DOHH2 (cell line): ENCODE data around the gene CYP27B1.

Experiments used
- H3F3A ChIP-seq: fragments of 200-600 bp; sonication (generic), shearing (Covaris generic); 2 replicates; pipeline ENCODE4 v1.6.0; 2016; ENCODE audit warnings: antibody characterized with exemption, mild to moderate bottlenecking; ENCODE audit not compliant: control insufficient read depth, insufficient read depth
- H3K27ac ChIP-seq: fragments of 200-600 bp; sonication (generic); 2 replicates; pipeline ENCODE4 v1.5.1; 2014; ENCODE audit warnings: low read depth, mild to moderate bottlenecking, low read length, moderate library complexity
- H3K27me3 ChIP-seq: fragments of 200-600 bp; sonication (generic); 2 replicates; pipeline ENCODE4 v1.6.1; 2014; ENCODE audit warnings: mild to moderate bottlenecking, low read length, mixed read lengths; ENCODE audit not compliant: control insufficient read depth
- H3K36me3 ChIP-seq: fragments of 200-600 bp; sonication (generic); 2 replicates; pipeline ENCODE4 v1.6.1; 2014; ENCODE audit warnings: mild to moderate bottlenecking, low read length, moderate library complexity, mixed read lengths; ENCODE audit not compliant: control insufficient read depth
- H3K4me1 ChIP-seq: fragments of 200-600 bp; sonication (generic); 2 replicates; pipeline ENCODE4 v1.6.1; 2014; ENCODE audit warnings: mild to moderate bottlenecking, low read length, mixed read lengths; ENCODE audit not compliant: control insufficient read depth
- H3K4me2 ChIP-seq: fragments of 200-600 bp; sonication (generic); 2 replicates; pipeline ENCODE4 v1.6.0; 2014; ENCODE audit warnings: mild to moderate bottlenecking, low read length, moderate library complexity
- H3K4me3 ChIP-seq: fragments of 200-600 bp; sonication (generic); 2 replicates; pipeline ENCODE4 v1.5.1; 2014; ENCODE audit warnings: mild to moderate bottlenecking, low read length, mixed read lengths
- H3K79me2 ChIP-seq: fragments of 200-600 bp; sonication (generic); 2 replicates; pipeline ENCODE4 v1.6.1; 2014; ENCODE audit warnings: mild to moderate bottlenecking, low read length, mixed read lengths; ENCODE audit not compliant: control insufficient read depth
- H3K9me2 ChIP-seq: fragments of 200-600 bp; sonication (generic); replicated peaks from 2 replicates; pipeline ENCODE4 v1.6.1; 2014; ENCODE audit warnings: mild to moderate bottlenecking, low read length, mixed read lengths; ENCODE audit not compliant: control insufficient read depth
- H3K9me3 ChIP-seq: fragments of 200-600 bp; sonication (generic); 2 replicates; pipeline ENCODE4 v1.6.1; 2014; ENCODE audit warnings: antibody characterized with exemption, low read length, mixed read lengths; ENCODE audit not compliant: control insufficient read depth, insufficient read depth
- H4K20me1 ChIP-seq: fragments of 200-600 bp; sonication (generic); 2 replicates; pipeline ENCODE4 v1.6.0; 2014; ENCODE audit warnings: low read depth, mild to moderate bottlenecking, antibody characterized with exemption, low read length, moderate library complexity; ENCODE audit not compliant: control insufficient read depth, insufficient read depth
- CTCF ChIP-seq: fragments of 200-600 bp; sonication (generic); IDR thresholded peaks from one replicate; pipeline ENCODE4 v1.5.1; 2014; ENCODE audit warnings: antibody characterized with exemption, mild to moderate bottlenecking, low read depth, low read length; ENCODE audit not compliant: poor library complexity, severe bottlenecking
- EZH2phosphoT487 ChIP-seq: fragments of 200-600 bp; sonication (generic); IDR thresholded peaks from 2 replicates; pipeline ENCODE4 v1.6.1; 2017; ENCODE audit warnings: borderline replicate concordance, mild to moderate bottlenecking, antibody characterized with exemption, low read length, moderate library complexity, mixed read lengths

Gene CYP27B1

GRCh38 chr12:57730336-57731067, 36.4 kb downstream of the CYP27B1 start:
- Histone ChIP-seq H4K20me1 (no peaks in the 10 kb centered on the region), H3K4me1 (peaks cover 7% of the 10 kb centered on the region), H3K27ac (no peak overlapping the region), H3K27me3 (no peaks in the 10 kb centered on the region), H3K9me2 (no peaks in the 10 kb centered on the region), H3F3A (no peaks in the 10 kb centered on the region), H3K9me3 (no peaks in the 10 kb centered on the region), H3K4me3 (no peak overlapping the region), H3K36me3 (peaks cover 56% of the 10 kb centered on the region), H3K79me2 (no peaks in the 10 kb centered on the region), H3K4me2 (no peak overlapping the region)
- no peak for TF ChIP-seq CTCF
- TF ChIP-seq EZH2phosphoT487, result no peak

GRCh38 chr12:57729321-57729844, 37.5 kb downstream of the CYP27B1 start:
- H3K9me2 ChIP-seq, result no peaks in the 10 kb centered on the region
- no peaks in the 10 kb centered on the region for H3K79me2 ChIP-seq
- H3K4me3 ChIP-seq, result no peak overlapping the region
- no peaks in the 10 kb centered on the region for H4K20me1 ChIP-seq
- no peaks in the 10 kb centered on the region for H3K27me3 ChIP-seq
- H3K27ac ChIP-seq, result no peak overlapping the region
- 0 out of 2 replicates have a peak, but pooled peaks cover 3% of the 10 kb centered on the region for H3F3A ChIP-seq
- no peak for TF ChIP-seq EZH2phosphoT487
- TF ChIP-seq CTCF, result no peak
- no peaks in the 10 kb centered on the region for H3K9me3 ChIP-seq
- H3K4me2 ChIP-seq, result no peak overlapping the region
- H3K36me3 ChIP-seq, result peaks cover 53% of the 10 kb centered on the region
- peaks cover 15% of the 10 kb centered on the region for H3K4me1 ChIP-seq

- Histone ChIP-seq H3K27ac (no peak overlapping the region), H3K27me3 (no peaks in the 10 kb centered on the region), H3K79me2 (no peaks in the 10 kb centered on the region), H3K9me3 (no peaks in the 10 kb centered on the region), H4K20me1 (no peaks in the 10 kb centered on the region), H3K4me2 (no peak overlapping the region), H3K4me1 (peaks cover 15% of the 10 kb centered on the region), H3F3A (peaks cover 8% of the 10 kb centered on the region; the same call in 1 of the 2 replicates), H3K9me2 (no peaks in the 10 kb centered on the region), H3K36me3 (peaks cover 40% of the 10 kb centered on the region), H3K4me3 (no peak overlapping the region)
- TF ChIP-seq CTCF, result no peak
- no peak for TF ChIP-seq EZH2phosphoT487
Measured at GRCh38 chr12:57727758-57728395, 39.0 kb downstream of the CYP27B1 start.
